Measurements from ENCODE around the gene FAM210A. TPM values are rescaled to one million over a fixed set of nuclear protein-coding genes. Genes with fewer than 3 reads are reported as not detected.

Gene FAM210A
- polyA plus RNA-seq, 2 of the 4 experiments (the other 2 are of a cell fraction): 17.1 to 26.2 TPM

GRCh38 chr18:13762690-13763439 is 36.5 kb upstream of the FAM210A start:
- H3K4me3 ChIP-seq: no peak overlapping the region
- FAIRE-seq (no peak), ATAC-seq (no peak), DNase-seq (ENCODE audit: low read depth in 1 of 2, low spot score in 1 of 2) (no peak)
- TF ChIP-seq USF2 (IDR thresholded peaks at IDR 0.05): no peak
- no peak for TF ChIP-seq SREBF2 (IDR thresholded peaks at IDR 0.05)
- no peak for TF ChIP-seq HOXB5 (CRISPR knock-in tag; IDR thresholded peaks at IDR 0.05)
- no peak for TF ChIP-seq TFCP2L1 (CRISPR knock-in tag; IDR thresholded peaks at IDR 0.05)
- TF ChIP-seq EHMT2 (IDR thresholded peaks at IDR 0.05; ENCODE audit: low read depth): no peak
- no peak for TF ChIP-seq CHD2 (IDR thresholded peaks at IDR 0.05; ENCODE audit: low read length, partially characterized antibody)
- TF ChIP-seq FOSB (CRISPR knock-in tag; IDR thresholded peaks at IDR 0.05): no peak
- no peak for TF ChIP-seq CHD4 (IDR thresholded peaks at IDR 0.05; ENCODE audit: borderline replicate concordance)
- no peak for TF ChIP-seq MAFK (IDR thresholded peaks at IDR 0.05; ENCODE audit: partially characterized antibody)
- no peak for TF ChIP-seq ZFP36 (IDR thresholded peaks at IDR 0.05; ENCODE audit: borderline replicate concordance, partially characterized antibody)
- TF ChIP-seq CBX2 (IDR thresholded peaks at IDR 0.05; ENCODE audit: borderline replicate concordance, low read depth): no peak
- no peak for TF ChIP-seq HMGXB4 (CRISPR knock-in tag; IDR thresholded peaks at IDR 0.05; ENCODE audit: borderline replicate concordance)
- no peak for TF ChIP-seq RNF2 (IDR thresholded peaks at IDR 0.05; ENCODE audit: borderline replicate concordance, low read depth)
- no peak for TF ChIP-seq GATA3 (IDR thresholded peaks at IDR 0.05; ENCODE audit: borderline replicate concordance)
- TF ChIP-seq ZNF302 (CRISPR knock-in tag; IDR thresholded peaks at IDR 0.05): no peak
- no peaks in the 10 kb centered on the region for H3K9me3 ChIP-seq
- no peaks in the 10 kb centered on the region for H3K4me1 ChIP-seq
- CTCF ChIA-PET: no interaction called here
- H3K27ac ChIP-seq: no peak overlapping the region
- POLR2A ChIA-PET: no interaction called here
- WGBS (ENCODE audit: missing lambda C conversion rate): 95% methylated on average over 3 of the region's 3 CpGs
- no peak overlapping the region for H3K4me2 ChIP-seq

GRCh38 chr18:13760047-13760446 is 33.7 kb upstream of the FAM210A start:
- H3K4me3 ChIP-seq: no peak overlapping the region
- H3K9me3 ChIP-seq: no peaks in the 10 kb centered on the region
- ATAC-seq (no peak), DNase-seq (ENCODE audit: low read depth in 1 of 2, low spot score in 1 of 2) (no peak), FAIRE-seq (no peak)
- TF ChIP-seq FOSL2 (IDR thresholded peaks at IDR 0.05) (no peak), FOSL2 (CRISPR knock-in tag; IDR thresholded peaks at IDR 0.05) (no peak), SMC3 (IDR thresholded peaks at IDR 0.05) (no peak), RNF2 (IDR thresholded peaks at IDR 0.05; ENCODE audit: borderline replicate concordance, low read depth) (no peak), EHF (CRISPR knock-in tag; IDR thresholded peaks at IDR 0.05) (no peak), BCL3 (IDR thresholded peaks at IDR 0.05) (no peak), HMGXB4 (CRISPR knock-in tag; IDR thresholded peaks at IDR 0.05; ENCODE audit: borderline replicate concordance) (no peak), ATOH8 (CRISPR knock-in tag; IDR thresholded peaks at IDR 0.05; ENCODE audit: low read depth) (no peak), MYC (IDR thresholded peaks at IDR 0.05; ENCODE audit: borderline replicate concordance, low read length) (no peak), BHLHE40 (IDR thresholded peaks at IDR 0.05; ENCODE audit: low read depth, low read length) (no peak), ELK1 (IDR thresholded peaks at IDR 0.05; ENCODE audit: low read depth, low read length) (no peak), E2F6 (IDR thresholded peaks at IDR 0.05; ENCODE audit: borderline replicate concordance, low read depth) (no peak), HOXB13 (CRISPR knock-in tag; IDR thresholded peaks at IDR 0.05; ENCODE audit: low read depth) (no peak)
- H3K4me1 ChIP-seq: no peaks in the 10 kb centered on the region
- CTCF ChIA-PET: no interaction called here
- H3K27ac ChIP-seq: no peak overlapping the region
- no peak overlapping the region for H3K4me2 ChIP-seq
- POLR2A ChIA-PET: no interaction called here
